ENCODE results near the gene TIMM29.
"Not testable (repeated sequence)": the region's sequence is repeated elsewhere in the genome, so short reads cannot be mapped to it uniquely, and the experiment has no call there.

The TIMM29 gene

DNA sequence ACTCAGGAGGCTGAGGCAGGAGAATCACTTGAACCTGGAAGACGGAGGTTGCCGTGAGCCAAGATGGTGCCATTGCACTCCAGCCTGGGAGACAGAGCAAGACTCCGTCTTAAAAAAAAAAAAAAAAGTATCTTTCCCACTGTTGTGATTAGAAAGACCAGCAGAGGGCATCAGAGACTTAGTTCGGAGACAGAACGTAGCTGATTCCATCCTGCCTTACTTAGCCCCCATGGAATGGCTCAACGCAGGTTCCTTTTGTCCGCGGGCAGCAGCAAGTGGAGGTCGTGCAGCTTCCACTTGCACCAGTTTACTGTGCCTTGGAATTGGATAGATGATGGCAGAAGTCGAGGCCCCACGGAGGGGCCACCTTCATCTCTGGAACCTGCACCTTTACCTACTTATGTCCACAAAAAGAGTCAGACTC, 8.1 kb downstream of the TIMM29 start:
- H3K4me3 ChIP-seq (ENCODE audit: low read depth in 1 of 2, low read length in 1 of 2), result no peak overlapping the region
- peaks cover 20% of the 10 kb centered on the region in 2 experiments for H3K4me1 ChIP-seq (ENCODE audit: control insufficient read depth in 1 of 2, insufficient read depth in 1 of 2, low read depth in 1 of 2, low read length in 1 of 2)
- no peaks in the 10 kb centered on the region for H3K27me3 ChIP-seq
- H3K27ac ChIP-seq, result no peak overlapping the region
- TF ChIP-seq, protein P1, sequence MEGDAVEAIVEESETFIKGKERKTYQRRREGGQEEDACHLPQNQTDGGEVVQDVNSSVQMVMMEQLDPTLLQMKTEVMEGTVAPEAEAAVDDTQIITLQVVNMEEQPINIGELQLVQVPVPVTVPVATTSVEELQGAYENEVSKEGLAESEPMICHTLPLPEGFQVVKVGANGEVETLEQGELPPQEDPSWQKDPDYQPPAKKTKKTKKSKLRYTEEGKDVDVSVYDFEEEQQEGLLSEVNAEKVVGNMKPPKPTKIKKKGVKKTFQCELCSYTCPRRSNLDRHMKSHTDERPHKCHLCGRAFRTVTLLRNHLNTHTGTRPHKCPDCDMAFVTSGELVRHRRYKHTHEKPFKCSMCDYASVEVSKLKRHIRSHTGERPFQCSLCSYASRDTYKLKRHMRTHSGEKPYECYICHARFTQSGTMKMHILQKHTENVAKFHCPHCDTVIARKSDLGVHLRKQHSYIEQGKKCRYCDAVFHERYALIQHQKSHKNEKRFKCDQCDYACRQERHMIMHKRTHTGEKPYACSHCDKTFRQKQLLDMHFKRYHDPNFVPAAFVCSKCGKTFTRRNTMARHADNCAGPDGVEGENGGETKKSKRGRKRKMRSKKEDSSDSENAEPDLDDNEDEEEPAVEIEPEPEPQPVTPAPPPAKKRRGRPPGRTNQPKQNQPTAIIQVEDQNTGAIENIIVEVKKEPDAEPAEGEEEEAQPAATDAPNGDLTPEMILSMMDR (IDR thresholded peaks at IDR 0.05), result no peak
- no peaks in the 10 kb centered on the region for H3K9me3 ChIP-seq
- H3K36me3 ChIP-seq, result peaks cover 8% of the 10 kb centered on the region

DNA sequence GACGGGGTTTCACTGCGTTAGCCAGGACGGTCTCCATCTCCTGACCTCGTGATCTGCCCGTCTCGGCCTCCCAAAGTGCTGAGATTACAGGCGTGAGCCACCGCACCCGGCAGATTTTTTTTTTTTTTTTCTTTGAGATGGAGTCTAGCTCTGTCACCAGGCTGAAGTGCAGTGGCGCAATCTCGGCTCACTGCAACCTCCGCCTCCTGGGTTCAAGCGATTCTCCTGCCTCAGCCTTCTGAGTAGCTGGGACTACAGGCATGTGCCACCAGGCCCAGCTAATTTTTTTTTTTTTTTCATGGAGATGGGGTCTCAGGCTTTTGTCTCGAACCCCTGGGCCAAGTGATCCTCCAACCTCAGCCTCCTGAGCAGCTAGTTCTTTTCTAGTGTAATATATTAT, 13.0 kb downstream of the TIMM29 start:
- not testable (repeated sequence) for H3K36me3 ChIP-seq; H3K4me3 ChIP-seq (ENCODE audit: low read depth in 1 of 2, low read length in 1 of 2); H3K9me3 ChIP-seq; H3K27ac ChIP-seq; H3K27me3 ChIP-seq
- H3K4me1 ChIP-seq (ENCODE audit: control insufficient read depth in 1 of 2, insufficient read depth in 1 of 2, low read depth in 1 of 2, low read length in 1 of 2), result peaks cover 23 to 26% of the 10 kb centered on the region in 2 experiments

DNA sequence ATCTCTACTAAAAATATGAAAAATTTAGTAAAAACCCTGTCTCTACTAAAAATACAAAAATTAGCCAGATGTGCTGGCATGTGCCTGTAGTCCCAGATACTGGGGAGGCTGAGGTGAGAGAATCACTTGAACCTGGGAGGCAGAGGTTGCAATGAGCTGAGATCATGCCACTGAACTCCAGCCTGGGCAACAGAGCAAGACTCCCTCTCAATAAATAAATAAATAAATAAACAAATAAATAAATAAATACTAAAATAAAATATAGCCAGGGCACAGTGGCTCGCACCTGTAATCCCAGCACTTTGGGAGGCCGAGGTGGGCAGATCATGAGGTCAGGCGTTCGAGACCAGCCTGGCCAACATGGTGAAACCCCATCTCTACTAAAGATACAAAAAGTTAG, 14.8 kb downstream of the TIMM29 start:
- H3K4me3 ChIP-seq (ENCODE audit: low read depth in 1 of 2, low read length in 1 of 2); H3K9me3 ChIP-seq; H3K36me3 ChIP-seq; H3K27me3 ChIP-seq; H3K27ac ChIP-seq: not testable (repeated sequence)
- peaks cover 21 to 23% of the 10 kb centered on the region in 2 experiments for H3K4me1 ChIP-seq (ENCODE audit: control insufficient read depth in 1 of 2, insufficient read depth in 1 of 2, low read depth in 1 of 2, low read length in 1 of 2)

DNA sequence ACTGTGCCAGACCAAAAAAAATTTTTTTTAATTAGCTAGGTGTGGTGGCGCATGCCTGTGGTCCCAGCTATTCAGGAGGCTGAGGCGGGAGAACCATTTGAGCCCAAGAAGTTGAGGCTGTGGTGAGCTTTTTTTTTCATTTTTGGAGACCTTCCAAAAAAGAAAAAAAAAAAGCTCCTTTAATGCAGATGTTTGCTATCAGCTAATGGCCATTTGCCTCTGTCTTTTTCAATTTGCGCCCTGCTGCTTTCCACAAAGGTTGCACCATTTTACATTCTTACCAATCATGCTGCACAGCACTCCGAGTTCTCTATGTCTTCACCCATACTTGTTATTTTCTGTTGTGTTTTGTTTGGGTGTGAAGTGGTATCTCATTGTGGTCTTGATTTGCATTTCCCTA, 16.7 kb downstream of the TIMM29 start:
- no peaks in the 10 kb centered on the region for H3K36me3 ChIP-seq
- H3K27me3 ChIP-seq, result no peaks in the 10 kb centered on the region
- no peak overlapping the region for H3K27ac ChIP-seq
- H3K4me3 ChIP-seq (ENCODE audit: low read depth in 1 of 2, low read length in 1 of 2), result no peak overlapping the region
- H3K9me3 ChIP-seq, result no peaks in the 10 kb centered on the region
- H3K4me1 ChIP-seq (ENCODE audit: control insufficient read depth in 1 of 2, insufficient read depth in 1 of 2, low read depth in 1 of 2, low read length in 1 of 2), result peaks cover 8 to 9% of the 10 kb centered on the region in 2 experiments
- TF ChIP-seq, protein P1 (IDR thresholded peaks at IDR 0.05), result no peak

DNA sequence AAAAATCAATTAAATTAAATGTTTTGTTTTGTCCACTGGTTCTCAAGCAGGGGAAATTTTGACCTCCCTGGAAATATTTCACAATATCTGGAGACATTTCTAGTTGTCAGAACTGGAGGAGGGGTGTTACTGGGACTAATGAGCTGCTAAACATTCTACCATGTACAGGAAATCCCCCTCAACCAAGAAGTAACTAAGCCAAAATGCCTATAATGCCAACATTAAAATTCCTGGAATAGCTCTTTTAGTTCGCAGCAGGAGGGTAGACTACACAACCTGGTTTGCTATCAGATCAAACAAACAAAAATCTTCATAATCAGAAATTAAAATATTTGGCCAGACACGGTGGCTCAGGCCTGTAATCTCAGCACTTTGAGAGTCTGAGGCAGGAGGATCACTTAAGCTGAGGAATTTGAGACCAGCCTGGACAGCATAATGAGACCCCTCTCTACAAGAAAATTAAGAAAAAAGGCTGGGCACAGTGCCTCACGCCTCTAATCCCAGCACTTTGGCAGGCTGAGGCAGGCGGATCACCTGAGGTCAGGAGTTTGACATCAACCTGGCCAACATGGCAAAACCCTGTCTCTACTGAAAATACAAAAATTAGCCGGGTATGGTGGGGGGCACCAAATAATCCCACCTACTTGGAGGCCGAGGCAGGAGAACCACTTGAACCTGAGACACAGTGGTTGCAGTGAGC, 18.5 kb downstream of the TIMM29 start:
- TF ChIP-seq, protein P1 (IDR thresholded peaks at IDR 0.05), result no peak
- Histone ChIP-seq H3K36me3 (no peaks in the 10 kb centered on the region), H3K27me3 (no peaks in the 10 kb centered on the region), H3K27ac (no peak overlapping the region), H3K4me3 (ENCODE audit: low read depth in 1 of 2, low read length in 1 of 2) (no peak overlapping the region), H3K4me1 (ENCODE audit: control insufficient read depth in 1 of 2, insufficient read depth in 1 of 2, low read depth in 1 of 2, low read length in 1 of 2) (peaks cover under 1 to 2% of the 10 kb centered on the region in 2 experiments), H3K9me3 (no peaks in the 10 kb centered on the region)

DNA sequence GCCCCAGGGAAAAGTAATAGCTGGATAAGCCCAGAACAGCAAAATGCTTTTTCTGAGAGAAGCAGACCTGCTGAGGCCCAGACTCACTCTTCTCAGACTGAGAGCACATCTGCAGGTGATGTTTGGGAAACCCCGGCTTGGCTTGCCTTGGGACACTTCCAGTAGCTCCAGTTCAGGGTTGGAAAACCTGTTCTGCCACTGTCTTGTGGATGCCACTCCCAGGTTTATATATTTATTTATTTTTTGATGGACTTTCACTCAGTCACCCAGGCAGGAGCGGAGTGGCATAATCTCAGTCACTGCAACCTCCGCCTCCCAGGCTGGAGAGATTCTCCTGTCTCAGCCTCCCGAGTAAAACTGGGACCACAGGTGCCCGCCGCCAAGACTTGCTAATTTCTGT, 24.2 kb downstream of the TIMM29 start:
- Histone ChIP-seq H3K9me3 (no peaks in the 10 kb centered on the region), H3K36me3 (no peaks in the 10 kb centered on the region), H3K4me1 (ENCODE audit: control insufficient read depth in 1 of 2, insufficient read depth in 1 of 2, low read depth in 1 of 2, low read length in 1 of 2) (no peaks in the 10 kb centered on the region), H3K27me3 (no peaks in the 10 kb centered on the region), H3K27ac (no peak overlapping the region), H3K4me3 (ENCODE audit: low read depth in 1 of 2, low read length in 1 of 2) (no peak overlapping the region)
- TF ChIP-seq, protein P1 (IDR thresholded peaks at IDR 0.05), result no peak

DNA sequence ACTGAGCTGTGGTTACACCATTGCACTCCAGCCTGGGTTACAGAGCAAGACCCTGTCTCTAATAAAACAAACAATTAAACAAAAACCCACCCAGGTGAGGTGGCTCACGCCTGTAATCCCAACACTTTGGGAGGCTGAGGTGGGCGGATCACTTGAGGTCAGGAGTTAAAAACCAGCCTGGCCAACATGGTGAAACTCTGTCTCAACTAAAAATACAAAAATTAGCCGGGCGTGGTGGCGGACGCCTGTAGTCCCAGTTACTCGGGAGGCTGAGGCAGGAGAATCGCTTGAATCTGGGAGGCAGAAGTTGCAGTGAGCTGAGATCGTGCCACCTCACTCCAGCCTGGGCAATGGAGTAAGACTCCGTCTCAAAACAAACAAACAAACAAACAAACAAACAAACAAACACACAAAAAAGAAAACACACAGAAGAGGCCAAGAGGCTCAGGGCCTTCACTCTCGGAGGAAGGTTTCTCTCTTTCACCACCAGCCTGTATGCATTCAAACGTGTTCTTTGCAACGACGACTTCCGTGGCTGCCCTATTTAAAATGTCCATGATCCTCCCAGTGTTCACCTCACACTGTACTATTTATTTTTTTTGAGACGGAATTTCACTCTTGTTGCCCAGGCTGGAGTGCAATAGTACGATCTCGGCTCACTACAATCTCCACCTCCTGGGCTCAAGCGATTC, 30.8 kb downstream of the TIMM29 start:
- not testable (repeated sequence) for H3K36me3 ChIP-seq; H3K27me3 ChIP-seq; H3K9me3 ChIP-seq; H3K27ac ChIP-seq; H3K4me3 ChIP-seq (ENCODE audit: low read depth in 1 of 2, low read length in 1 of 2)
- peaks cover 16 to 19% of the 10 kb centered on the region in 2 experiments for H3K4me1 ChIP-seq (ENCODE audit: control insufficient read depth in 1 of 2, insufficient read depth in 1 of 2, low read depth in 1 of 2, low read length in 1 of 2)
